DMS114 treated with DMSO at 0.1 percent for 48 hours (cell line): Measurements from ENCODE around the gene PRSS2.
"Not testable (repeated sequence)": the region's sequence is repeated elsewhere in the genome, so short reads cannot be mapped to it uniquely, and the experiment has no call there.

ENCODE experiments used
- DNase-seq: peaks from one replicate; lab custom pipeline; 2025; ENCODE audit not compliant: unreplicated experiment; lab: John Stamatoyannopoulos, UW

Gene PRSS2

DNA sequence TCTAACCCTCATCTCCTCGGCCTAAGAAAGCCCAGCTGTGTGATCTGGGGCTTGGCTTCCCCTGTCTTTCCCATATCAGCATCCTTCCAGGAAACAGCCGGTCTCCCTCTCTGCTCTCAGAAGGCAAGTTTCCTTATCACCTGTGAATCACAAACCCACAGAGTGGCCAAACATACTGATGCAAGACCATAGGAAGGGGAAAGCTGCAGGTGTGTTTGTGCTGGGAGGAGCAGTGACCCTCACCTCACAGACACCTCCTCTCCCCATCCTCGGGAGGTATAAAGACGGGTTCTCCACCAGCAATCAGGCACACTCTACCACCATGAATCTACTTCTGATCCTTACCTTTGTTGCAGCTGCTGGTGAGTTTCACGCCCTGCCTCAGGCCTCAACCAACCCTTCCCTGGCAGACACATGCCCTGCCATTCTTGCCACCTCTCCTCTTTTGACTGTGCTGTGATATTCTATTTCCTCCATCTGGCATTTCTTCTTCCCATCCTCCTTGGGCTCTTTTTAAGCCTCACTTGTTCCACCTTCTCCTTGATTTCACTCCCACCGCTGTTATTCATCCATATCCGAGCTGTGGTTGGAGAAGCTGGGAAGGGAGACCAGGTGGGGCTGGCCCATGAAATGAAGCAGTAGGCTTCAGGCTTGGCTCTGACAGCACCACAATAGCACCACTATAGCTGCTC is at the start of gene PRSS2:
PRSS2 (plus strand) TSS at position 310 of the 692 bp plus-strand sequence; CDS start at position 323, 13 bp downstream.
- no peak for DNase-seq

DNA sequence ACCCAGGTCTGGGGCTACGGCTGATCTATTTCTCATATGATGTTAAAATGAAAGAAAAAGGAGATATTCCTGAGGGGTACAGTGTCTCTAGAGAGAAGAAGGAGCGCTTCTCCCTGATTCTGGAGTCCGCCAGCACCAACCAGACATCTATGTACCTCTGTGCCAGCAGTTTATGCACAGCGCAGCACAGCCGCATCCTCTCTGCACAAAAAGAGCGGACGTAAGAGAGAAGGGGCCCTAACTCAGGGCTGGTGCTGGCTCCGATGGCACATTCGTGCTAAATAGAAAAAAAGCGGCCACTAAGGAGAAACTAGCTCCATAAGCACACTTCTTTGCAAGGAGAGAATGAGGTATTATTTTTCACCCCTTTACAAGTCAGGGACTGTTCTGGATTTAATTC is 49.8 kb upstream of the PRSS2 start:
- DNase-seq: no peak

DNA sequence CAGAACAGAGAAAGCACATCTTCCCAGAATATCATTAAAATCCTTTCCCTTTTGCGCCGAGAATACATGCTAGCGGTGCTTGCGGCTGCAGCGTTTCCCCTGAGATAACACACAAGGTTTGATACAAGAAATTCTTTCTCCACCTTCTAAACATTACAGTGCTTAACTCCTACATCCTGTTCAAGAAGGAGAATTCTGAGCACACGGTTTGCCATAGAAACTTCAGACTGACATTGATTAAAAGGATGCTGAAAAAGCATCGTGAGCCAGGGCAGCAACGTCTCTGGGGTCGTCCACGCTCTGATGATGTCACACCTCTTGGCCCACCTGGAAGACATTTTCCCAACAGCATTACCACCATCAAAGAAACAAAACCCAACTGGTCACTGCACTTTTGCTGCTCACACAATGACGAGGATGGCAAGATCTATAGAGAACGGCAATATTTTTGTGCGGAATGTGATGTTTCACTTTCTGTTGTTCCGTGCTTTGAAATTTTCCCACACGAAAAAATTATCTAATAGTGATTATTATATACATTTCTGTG is 48.4 kb upstream of the PRSS2 start:
- DNase-seq: no peak

DNA sequence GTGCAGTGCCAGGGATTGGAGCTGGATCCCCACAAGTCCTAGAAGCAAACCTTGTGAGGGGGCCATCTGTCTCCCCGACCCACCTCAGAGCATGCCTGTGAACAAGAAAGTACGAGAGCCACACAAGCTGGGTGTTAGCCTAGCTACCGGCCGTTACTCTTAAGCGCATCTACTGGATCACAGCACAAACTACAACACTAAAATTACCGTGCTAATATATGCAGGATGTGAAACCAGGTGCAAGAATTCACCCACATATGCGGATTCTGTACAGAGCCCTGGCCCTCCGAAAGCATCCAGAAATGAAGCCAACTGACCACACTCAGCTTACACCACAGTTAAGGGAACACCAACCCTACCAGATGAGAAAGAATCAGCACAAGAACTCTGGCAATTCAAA is 37.5 kb upstream of the PRSS2 start:
- DNase-seq: no peak

DNA sequence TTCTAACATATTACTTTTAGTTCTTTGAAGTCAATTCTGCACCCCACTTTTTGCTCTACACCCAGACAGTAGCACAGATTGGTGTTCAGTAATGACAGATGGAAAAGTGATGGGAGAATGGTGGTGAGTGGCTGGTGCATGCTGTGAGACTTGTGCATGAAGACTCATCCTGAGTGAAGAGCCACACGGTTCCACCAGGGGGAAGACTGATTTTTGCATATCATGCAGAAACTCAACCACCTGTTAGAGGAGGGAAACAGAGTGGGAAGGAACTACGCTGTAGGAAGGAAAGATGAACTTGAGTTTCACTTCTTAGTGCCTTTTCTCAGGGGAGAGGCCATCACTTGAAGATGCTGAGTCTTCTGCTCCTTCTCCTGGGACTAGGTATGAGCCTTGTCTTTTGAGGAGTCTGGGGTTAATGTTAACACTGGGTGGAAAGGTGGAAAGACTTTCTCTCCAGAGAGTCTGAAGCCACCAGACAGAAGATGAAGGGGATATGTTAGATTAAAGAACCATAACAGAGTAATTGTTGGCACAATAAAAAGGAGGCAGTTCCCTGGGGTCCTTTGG is 30.8 kb upstream of the PRSS2 start:
- no peak for DNase-seq

DNA sequence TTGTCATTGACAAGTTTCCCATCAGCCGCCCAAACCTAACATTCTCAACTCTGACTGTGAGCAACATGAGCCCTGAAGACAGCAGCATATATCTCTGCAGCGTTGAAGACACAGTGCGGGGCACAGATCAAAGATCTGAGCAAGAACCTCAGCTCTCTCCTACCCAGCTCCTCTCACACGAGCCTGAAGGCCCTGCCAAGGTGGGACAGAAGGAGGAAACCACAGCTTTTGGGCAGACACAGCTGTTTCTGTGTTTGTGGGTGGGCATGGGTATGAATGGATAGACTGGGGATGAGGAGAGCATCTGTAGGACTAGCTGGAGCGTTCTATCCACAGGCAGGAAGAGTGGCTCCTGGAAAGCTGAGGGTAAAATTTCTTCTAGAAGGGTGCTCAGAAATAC is 30.0 kb upstream of the PRSS2 start:
- DNase-seq: no peak

DNA sequence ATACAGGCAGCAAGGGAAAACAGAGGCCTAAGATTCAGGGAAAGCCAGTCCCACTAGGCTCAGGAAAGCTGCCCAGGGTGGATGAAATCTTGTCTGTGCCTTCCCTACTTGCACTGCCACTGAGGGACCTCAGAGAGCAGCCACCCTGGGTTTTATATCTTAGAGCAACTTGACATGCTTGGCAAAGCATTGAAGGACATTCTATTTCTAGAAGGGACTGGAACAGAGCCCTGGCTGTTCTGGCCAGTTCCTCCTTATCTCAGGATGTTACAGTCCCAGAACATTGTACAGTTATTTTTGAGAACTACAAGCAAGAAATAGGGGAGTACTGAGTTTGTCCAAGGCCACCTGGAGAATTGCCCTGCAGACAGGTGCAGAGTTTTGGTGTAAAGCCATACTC is 28.8 kb upstream of the PRSS2 start:
- not testable (repeated sequence) for DNase-seq

DNA sequence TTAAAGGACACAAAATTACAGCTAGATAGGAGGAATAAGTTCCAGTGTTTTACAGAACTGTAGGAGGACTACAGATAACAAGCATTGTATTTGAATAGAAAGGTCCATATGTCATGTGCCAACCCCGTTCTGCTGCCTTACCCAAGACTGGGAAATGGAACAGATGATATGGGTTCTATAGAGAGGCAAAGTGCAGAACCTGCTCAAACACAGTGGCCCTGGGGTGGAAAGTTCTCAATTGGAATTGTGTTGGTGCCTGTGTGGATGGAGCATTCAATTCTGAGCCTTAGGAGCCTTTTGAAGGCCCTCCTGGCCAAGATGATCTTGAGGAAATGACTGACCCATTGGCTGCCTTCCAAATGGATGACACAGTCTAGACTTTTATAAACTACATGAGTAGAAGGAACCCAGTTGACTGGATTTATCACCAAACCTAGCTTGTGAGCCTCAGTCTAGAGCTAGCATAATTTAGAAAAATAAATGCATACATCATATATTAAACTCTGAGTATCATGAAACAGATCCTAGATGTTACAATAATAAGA is 25.6 kb upstream of the PRSS2 start:
- no peak for DNase-seq

DNA sequence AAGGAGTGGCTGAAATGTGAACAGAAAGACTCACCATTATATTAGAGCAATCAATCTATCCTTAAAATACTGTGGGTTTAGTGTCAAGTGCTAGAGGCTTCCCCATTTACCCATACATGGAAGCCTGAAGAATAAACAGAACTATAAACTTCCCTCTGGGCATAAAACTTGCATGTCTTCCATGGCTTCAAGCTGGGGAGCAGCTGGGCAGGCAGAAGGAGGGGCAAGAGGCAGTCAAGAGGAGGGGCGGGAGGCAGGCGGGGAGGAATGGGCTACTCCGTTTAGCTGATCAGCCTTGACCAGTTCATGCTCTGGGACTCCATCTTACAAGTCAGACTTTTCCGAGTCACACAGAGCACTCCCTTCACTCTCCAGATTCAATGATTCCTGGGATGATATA is 25.0 kb upstream of the PRSS2 start:
- DNase-seq: no peak

DNA sequence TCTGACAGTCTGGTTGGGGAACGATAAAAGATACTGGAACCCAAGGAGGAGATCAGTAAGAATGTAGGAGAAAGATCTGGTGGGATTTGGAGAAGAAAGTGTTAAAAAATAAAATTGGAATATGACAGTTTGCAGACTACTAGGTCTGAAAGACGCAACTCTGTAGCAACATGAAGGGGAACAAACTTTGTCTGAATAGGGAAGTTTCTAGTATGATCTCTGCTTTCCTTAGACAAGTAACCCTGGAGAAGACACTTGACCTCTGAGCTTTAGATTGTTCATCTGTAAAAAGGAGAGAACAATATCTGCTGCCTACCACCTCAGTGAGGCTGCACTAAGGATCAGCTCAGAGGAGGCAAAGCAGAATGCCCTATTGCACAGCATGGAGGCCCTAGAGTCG is 24.5 kb upstream of the PRSS2 start:
- DNase-seq: no peak

DNA sequence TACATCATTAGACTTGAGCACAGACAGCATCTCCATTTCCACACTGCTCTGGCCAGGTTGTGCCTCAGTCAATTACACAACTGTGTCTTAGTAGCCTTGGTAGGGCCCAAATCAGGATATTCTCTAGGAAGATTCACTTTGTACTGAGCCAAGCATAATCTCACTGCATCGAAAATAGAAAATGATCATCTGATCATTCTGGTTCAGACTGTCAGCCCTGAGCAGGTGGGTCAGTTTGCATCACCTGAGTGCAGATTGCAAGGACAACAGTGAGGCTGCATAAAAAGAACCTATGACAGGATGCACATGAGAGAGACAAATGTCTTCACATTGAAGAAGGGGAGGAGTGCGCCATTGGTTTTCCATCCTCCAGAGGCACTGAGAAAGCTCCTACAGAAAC is 22.4 kb upstream of the PRSS2 start:
- not testable (repeated sequence) for DNase-seq

DNA sequence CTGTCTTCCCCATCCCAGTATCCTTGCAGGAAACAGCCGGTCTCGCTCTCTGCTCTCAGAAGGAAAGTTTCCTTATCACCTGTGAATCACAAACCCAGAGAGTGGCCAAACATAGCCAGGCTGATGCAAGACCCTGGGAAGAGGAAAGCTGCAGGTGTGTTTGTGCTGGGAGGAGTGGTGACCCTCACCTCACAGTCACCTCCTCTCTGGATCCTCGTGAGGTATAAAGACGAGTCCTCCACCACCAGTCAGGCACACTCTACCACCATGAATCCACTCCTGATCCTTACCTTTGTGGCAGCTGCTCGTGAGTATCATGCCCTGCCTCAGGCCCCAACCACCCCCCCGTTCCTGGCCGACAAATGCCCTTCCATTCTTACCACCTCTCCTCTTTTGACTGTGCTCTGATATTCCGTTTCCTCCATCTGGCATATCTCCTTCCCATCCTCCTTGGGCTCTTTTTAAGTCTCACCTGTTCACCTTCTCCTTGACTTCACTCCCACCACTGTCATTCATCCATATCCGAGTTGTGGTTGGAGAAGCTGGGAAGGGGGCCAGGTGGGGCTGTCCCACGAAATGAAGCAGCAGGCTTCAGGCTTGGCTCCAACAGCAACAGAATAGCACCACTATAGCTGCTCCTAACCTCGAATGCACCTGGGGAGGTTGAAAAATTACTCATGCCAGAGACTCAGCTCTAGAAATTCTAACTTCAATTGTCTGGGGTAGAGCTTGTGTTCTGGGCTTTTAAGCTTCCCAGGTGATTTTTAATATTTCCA is 21.4 kb upstream of the PRSS2 start, which contains the start of gene PRSS1:
PRSS1 (plus strand) TSS at position 255 of the 776 bp plus-strand sequence; CDS start at position 268, 13 bp downstream.
- no peak for DNase-seq

DNA sequence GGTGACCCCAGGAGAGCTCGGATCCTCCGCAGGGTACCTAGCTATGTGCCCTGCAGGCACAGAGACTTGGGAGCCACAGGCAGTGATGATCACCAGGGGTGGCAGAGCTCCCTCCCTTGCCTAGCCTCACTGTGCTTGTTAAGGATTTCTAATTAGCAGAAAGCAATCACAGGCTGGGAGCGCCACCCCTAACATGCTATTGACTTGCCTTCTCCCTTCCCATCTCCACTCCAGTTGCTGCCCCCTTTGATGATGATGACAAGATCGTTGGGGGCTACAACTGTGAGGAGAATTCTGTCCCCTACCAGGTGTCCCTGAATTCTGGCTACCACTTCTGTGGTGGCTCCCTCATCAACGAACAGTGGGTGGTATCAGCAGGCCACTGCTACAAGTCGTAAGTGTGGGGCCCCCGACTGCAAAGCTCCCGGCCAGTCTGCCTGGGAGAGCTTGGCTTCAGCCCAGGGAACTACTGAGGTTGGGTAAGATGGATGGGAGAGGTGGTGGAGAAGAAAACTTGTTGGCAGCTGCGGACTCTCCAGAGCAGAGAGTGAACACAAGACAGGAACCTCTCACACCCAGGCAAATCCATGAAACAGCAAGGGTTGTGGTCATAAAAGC is 20.3 kb upstream of the PRSS2 start:
- DNase-seq: no peak

DNA sequence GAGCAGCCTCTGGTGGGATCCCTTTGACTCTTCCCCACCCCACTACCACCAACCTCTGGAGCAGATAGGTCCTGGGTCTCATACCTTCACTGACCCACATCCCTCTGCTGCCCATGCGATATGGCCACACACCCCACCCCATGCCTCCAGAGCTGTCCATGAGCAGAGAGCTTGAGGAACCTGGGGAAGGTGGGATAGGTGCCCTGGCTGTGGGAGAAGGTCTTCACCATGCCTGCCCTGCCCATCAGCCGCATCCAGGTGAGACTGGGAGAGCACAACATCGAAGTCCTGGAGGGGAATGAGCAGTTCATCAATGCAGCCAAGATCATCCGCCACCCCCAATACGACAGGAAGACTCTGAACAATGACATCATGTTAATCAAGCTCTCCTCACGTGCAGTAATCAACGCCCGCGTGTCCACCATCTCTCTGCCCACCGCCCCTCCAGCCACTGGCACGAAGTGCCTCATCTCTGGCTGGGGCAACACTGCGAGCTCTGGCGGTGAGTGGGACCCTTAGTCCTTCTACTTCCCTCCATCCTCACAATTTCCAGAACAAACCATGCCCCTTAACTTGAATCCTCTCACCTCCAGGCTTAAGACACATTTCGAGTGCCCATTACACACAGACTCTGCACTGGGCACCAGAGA is 19.1 kb upstream of the PRSS2 start:
- not testable (repeated sequence) for DNase-seq

DNA sequence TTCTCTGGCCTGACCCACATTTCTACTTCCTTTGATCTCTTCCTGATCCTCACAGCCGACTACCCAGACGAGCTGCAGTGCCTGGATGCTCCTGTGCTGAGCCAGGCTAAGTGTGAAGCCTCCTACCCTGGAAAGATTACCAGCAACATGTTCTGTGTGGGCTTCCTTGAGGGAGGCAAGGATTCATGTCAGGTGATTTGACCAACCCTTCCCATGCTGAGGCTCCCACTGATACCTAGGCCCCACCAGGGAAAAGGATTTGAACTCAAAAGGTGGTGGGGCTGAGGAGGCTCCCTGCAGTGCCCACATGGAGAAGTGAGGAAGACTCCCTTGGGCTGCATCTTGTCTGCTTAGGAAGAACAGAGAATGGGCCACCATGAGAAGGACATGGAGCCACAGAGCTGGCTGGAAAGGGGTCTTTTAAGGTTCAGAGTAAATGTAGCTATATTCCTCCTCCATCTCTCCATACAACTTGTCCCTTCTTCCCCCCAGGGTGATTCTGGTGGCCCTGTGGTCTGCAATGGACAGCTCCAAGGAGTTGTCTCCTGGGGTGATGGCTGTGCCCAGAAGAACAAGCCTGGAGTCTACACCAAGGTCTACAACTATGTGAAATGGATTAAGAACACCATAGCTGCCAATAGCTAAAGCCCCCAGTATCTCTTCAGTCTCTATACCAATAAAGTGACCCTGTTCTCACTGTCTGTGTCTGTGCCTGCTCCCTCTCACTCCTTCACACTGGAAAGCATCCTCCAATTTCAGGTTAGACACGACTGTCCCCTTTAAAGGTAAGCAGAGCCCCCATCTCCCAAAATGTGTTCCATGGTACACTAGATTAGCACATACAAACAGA is 18.2 kb upstream of the PRSS2 start:
- no peak for DNase-seq

DNA sequence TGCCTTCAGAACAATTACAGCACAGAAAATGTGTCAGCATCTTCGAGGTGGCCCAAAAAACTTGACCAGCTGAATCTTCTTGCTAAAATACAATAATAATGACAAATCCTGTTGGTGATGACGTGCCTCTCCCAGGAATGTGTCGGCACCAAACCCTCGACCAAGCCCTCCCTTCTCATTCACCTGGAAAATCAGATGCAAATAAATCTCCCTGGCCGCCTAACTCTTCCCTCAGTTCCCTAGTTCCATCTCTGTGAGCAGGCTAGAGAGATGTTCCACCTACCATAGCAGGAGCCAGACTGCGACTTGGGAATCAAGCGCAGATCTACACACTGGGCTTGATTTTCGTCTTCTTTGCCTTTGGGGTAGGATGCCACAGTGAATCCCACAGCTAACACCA is 17.4 kb upstream of the PRSS2 start:
- no peak for DNase-seq

DNA sequence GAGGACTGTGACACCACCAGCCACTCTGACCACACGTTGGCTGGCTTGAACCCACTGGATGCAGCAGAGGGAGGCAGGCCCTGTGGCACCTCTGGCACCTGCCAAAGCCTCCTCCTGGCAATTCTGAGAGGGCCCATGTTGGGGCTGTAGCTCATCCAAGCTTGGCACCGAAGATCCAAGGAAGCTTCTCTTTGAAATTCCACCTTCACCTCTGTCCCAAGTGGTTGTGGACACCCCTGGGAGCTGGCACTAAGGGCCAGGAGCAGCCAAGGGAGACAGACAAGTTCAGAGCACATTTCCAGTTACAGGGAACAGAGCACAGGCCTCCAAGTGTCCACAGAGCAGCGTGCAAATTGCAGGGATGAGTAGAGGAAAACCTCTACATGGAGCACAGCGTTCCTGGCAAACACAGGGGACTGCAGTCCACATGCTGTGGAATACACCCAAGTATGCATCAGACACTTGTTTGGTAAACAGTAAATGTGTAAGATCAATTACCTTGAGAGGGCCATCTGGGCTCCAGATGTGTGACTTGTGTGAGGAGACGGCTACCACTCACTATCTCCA is 16.8 kb upstream of the PRSS2 start:
- not testable (repeated sequence) for DNase-seq

DNA sequence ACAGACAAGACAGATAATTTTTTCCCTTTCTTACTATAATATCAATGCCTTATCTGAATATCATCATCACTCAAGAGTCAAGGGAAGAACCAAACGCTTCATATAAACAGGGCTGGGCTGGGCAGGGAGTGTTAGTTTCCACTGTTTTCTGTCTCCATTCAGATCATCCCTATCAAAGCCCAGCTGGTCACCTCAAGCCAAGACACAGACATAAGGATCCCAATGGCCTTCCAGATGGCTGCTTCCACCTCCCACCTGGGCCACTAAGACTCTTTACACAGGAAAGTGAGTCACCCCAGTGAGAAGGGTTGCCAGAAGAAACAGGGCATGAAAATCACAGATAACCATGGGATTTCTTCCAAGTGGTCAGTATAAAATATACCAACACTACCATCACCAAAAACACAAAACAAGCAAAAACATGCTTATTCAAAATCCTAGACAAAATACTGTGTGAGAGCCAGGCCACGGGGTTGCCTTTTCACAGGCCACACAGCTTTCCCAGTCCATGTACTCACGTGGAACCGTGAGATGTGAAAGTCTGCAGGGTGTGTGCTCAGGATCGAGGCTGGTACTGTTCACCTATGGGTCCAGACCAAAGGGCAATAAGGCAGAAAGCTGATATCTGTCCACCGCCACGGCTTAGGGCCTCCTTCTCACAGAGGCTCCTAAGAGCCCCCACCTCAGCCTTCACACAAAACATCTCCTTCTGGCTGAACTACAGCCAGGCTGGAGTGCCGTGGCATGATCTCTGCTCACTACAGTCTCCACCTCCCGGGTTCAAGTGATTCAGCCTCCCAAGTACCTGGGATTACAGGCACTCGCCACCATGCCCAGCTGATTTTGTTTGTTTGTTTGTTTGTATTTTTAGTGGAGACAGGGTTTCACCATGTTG is 15.8 kb upstream of the PRSS2 start:
- no peak for DNase-seq
